Liver (tissue), 9 donors: ENCODE results near the gene STX7. TPM values are rescaled to one million over a fixed set of nuclear protein-coding genes. Genes with fewer than 3 reads are reported as not detected.

ENCODE experiments used
- DNase-seq: peaks from one replicate; pipeline ENCODE4 v3.0.0-alpha.2; 2017; ENCODE audit warnings: low spot score
- H3K27ac ChIP-seq, 2 donors: one replicate each; pipeline ENCODE4 v1.7.0; 2013; ENCODE audit warnings: inconsistent platforms in 2 of 2, low read length in 2 of 2, control low read depth in 1 of 2, low read depth in 1 of 2, mild to moderate bottlenecking in 1 of 2
- H3K27me3 ChIP-seq, 4 donors: one replicate each; pipeline versions ENCODE4 v1.6.1 to v1.7.0; 2013; ENCODE audit warnings: low read length in 3 of 4, inconsistent platforms in 1 of 4, mild to moderate bottlenecking in 1 of 4, moderate library complexity in 1 of 4; ENCODE audit not compliant: control insufficient read depth in 4 of 4, insufficient read depth in 4 of 4
- H3K36me3 ChIP-seq, 4 donors: one replicate each; pipeline versions ENCODE4 v1.6.1 to v1.7.0; 2013; ENCODE audit warnings: low read length in 3 of 4, mild to moderate bottlenecking in 3 of 4, low read depth in 1 of 4, moderate library complexity in 1 of 4; ENCODE audit not compliant: control insufficient read depth in 4 of 4, insufficient read depth in 3 of 4
- H3K4me1 ChIP-seq, 4 donors: one replicate each; pipeline versions ENCODE4 v1.6.1 to v1.7.0; 2013; ENCODE audit warnings: low read length in 3 of 4, mild to moderate bottlenecking in 3 of 4, moderate library complexity in 1 of 4; ENCODE audit not compliant: control insufficient read depth in 4 of 4, insufficient read depth in 4 of 4
- H3K4me3 ChIP-seq, 3 donors: one replicate each; pipeline versions ENCODE4 v1.6.1 to v1.7.0; 2013; ENCODE audit warnings: low read length in 3 of 3, control low read depth in 1 of 3, low read depth in 1 of 3, mild to moderate bottlenecking in 1 of 3
- H3K9ac ChIP-seq, 2 donors: one replicate each; pipeline ENCODE4 v1.7.0; 2013; ENCODE audit warnings: low read length in 2 of 2, mild to moderate bottlenecking in 2 of 2, moderate library complexity in 2 of 2, control low read depth in 1 of 2, low read depth in 1 of 2
- H3K9me3 ChIP-seq, 4 donors: one replicate each; pipeline versions ENCODE4 v1.6.1 to v1.7.0; 2013; ENCODE audit warnings: low read length in 3 of 4; ENCODE audit not compliant: control insufficient read depth in 4 of 4
- ATF3 ChIP-seq: IDR thresholded peaks from 2 replicates; pipeline ENCODE4 v1.6.1; 2016; ENCODE audit warnings: antibody characterized with exemption
- EGR1 ChIP-seq, 2 donors: IDR thresholded peaks; 2 replicates each; pipeline ENCODE4 v1.6.1; 2016 to 2018; ENCODE audit warnings: antibody characterized with exemption in 2 of 2, low read depth in 2 of 2
- FOXA1 ChIP-seq: IDR thresholded peaks from 2 replicates; pipeline ENCODE4 v1.6.1; 2016; ENCODE audit warnings: antibody characterized with exemption
- FOXA2 ChIP-seq: IDR thresholded peaks from 2 replicates; pipeline ENCODE4 v1.6.1; 2016; ENCODE audit warnings: antibody characterized with exemption
- GABPA ChIP-seq, 2 donors: IDR thresholded peaks in 1 of 2; conservative IDR thresholded peaks in 1 of 2; 2 replicates each; pipeline ENCODE4 v1.6.1; 2016; ENCODE audit warnings: antibody characterized with exemption in 2 of 2, mild to moderate bottlenecking in 1 of 2, moderate library complexity in 1 of 2
- HNF4A ChIP-seq, 2 donors: conservative IDR thresholded peaks; 2 replicates each; pipeline ENCODE4 v1.6.1; 2016; ENCODE audit warnings: antibody characterized with exemption in 2 of 2, mild to moderate bottlenecking in 2 of 2
- HNF4G ChIP-seq: IDR thresholded peaks from 2 replicates; pipeline ENCODE4 v1.6.1; 2016; ENCODE audit warnings: antibody characterized with exemption
- JUND ChIP-seq, 2 donors: IDR thresholded peaks; 2 replicates each; pipeline ENCODE4 v1.6.1; 2016; ENCODE audit warnings: antibody characterized with exemption in 2 of 2
- MAX ChIP-seq: IDR thresholded peaks from 2 replicates; pipeline ENCODE4 v1.6.1; 2016; ENCODE audit warnings: antibody characterized with exemption
- NR2F2 ChIP-seq: IDR thresholded peaks from 2 replicates; pipeline ENCODE4 v1.6.1; 2016; ENCODE audit warnings: antibody characterized with exemption
- RAD21 ChIP-seq, 2 donors: IDR thresholded peaks; 2 replicates each; pipeline ENCODE4 v1.6.1; 2016; ENCODE audit warnings: antibody characterized with exemption in 2 of 2, mild to moderate bottlenecking in 2 of 2
- REST ChIP-seq: IDR thresholded peaks from 2 replicates; pipeline ENCODE4 v1.6.1; 2016; ENCODE audit warnings: antibody characterized with exemption, mild to moderate bottlenecking
- SP1 ChIP-seq: IDR thresholded peaks from 2 replicates; pipeline ENCODE4 v1.6.1; 2018; ENCODE audit warnings: antibody characterized with exemption, mild to moderate bottlenecking
- TAF1 ChIP-seq: conservative IDR thresholded peaks from 2 replicates; pipeline ENCODE4 v1.6.1; 2016; ENCODE audit warnings: antibody characterized with exemption, mild to moderate bottlenecking
- YY1 ChIP-seq: IDR thresholded peaks from 2 replicates; pipeline ENCODE4 v1.6.1; 2016; ENCODE audit warnings: antibody characterized with exemption, mild to moderate bottlenecking
- ZBTB33 ChIP-seq: IDR thresholded peaks from 2 replicates; pipeline ENCODE4 v1.6.1; 2016; ENCODE audit warnings: antibody characterized with exemption
- WGBS: extraction: QIAGEN DNeasy Blood & Tissue Kit; methylation state at CpG from one replicate; pipeline ENCODE4 v1.1.7; 2013; 5-methylcytosine and 5-hydroxymethylcytosine counted together
- polyA plus RNA-seq, 2 donors: library from polyadenylated mRNA; stranded (reverse) in 1 of 2; unstranded in 1 of 2; fragments of 200-250 nt in 1 of 2; fragments of >200 nt in 1 of 2; fragmentation: Nextera tagmentation in 1 of 2; extraction: Ambion mirVana in 1 of 2; gene quantifications; one replicate each; pipeline versions ENCODE4 v1.2.1 to v1.2.3, GENCODE V29; 2013 to 2015
- total RNA-seq, 2 donors: library from RNA; depleted of rRNA; stranded (reverse); fragments of >200 nt; gene quantifications; one replicate each; pipeline ENCODE4 v1.2.3, GENCODE V29; 2014
- donor health status: healthy.
- donor health status: healthy.
- donor health status: healthy.
- donor health status: healthy.
- donor health status: healthy.

Gene STX7
- total and polyA plus RNA-seq, 4 donors: 7.5 to 20.0 (median 14.3) TPM

GRCh38 chr6:132412656-132413498, 100.0 kb downstream of the STX7 start:
- Histone ChIP-seq H3K9ac (no peak overlapping the region), H3K36me3 (no peaks in the 10 kb centered on the region), H3K27ac (no peak overlapping the region), H3K4me3 (no peak overlapping the region), H3K27me3 (peaks cover 0 to 9% (median 0%) of the 10 kb centered on the region in 4 donors), H3K4me1 (no peaks in the 10 kb centered on the region), H3K9me3 (peaks cover 0 to 7% (median 0%) of the 10 kb centered on the region in 4 donors)
- WGBS: 86% methylated on average over 5 of the region's 5 CpGs
- DNase-seq: no peak
- no peak for TF ChIP-seq MAX
- TF ChIP-seq ZBTB33: no peak
- TF ChIP-seq NR2F2: no peak
- TF ChIP-seq YY1: no peak
- TF ChIP-seq HNF4A (conservative IDR thresholded peaks at IDR 0.05): no peak
- no peak for TF ChIP-seq JUND (IDR thresholded peaks at IDR 0.05)
- no peak for TF ChIP-seq ATF3
- no peak for TF ChIP-seq HNF4G
- no peak for TF ChIP-seq TAF1
- TF ChIP-seq GABPA (IDR thresholded peaks at IDR 0.05 in 1 of 2, conservative IDR thresholded peaks at IDR 0.05 in 1 of 2): no peak
- TF ChIP-seq RAD21 (IDR thresholded peaks at IDR 0.05): no peak
- TF ChIP-seq SP1: no peak

GRCh38 chr6:132411296-132411695, 101.6 kb downstream of the STX7 start:
- H3K36me3 ChIP-seq: no peaks in the 10 kb centered on the region
- peaks cover 0 to 9% (median 0%) of the 10 kb centered on the region in 4 donors for H3K27me3 ChIP-seq
- WGBS: 85% methylated on average over 4 of the region's 4 CpGs
- TF ChIP-seq REST: no peak
- TF ChIP-seq ATF3: no peak
- TF ChIP-seq EGR1 (IDR thresholded peaks at IDR 0.05; ENCODE audit: low read depth in 2 of 2): no peak
- TF ChIP-seq HNF4G: no peak
- no peak for TF ChIP-seq FOXA1
- TF ChIP-seq TAF1: no peak
- no peak for TF ChIP-seq FOXA2
- no peak overlapping the region for H3K4me3 ChIP-seq
- H3K4me1 ChIP-seq: no peaks in the 10 kb centered on the region
- no peak overlapping the region for H3K9ac ChIP-seq
- no peak for DNase-seq
- H3K9me3 ChIP-seq: peaks cover 0 to 4% (median 0%) of the 10 kb centered on the region in 4 donors
- H3K27ac ChIP-seq: no peak overlapping the region
